H9 (cell line): Measurements from ENCODE around the gene ZNF214. TPM values are rescaled to one million over a fixed set of nuclear protein-coding genes. Genes with fewer than 3 reads are reported as not detected.

Source experiments
- DNase-seq: peaks from one replicate; pipeline ENCODE4 v3.0.0-alpha.2; 2017
- H2AFZ ChIP-seq: one replicate; pipeline ENCODE4 v1.6.1; 2013; ENCODE audit warnings: mild to moderate bottlenecking, low read length, control low read depth, moderate library complexity
- H2AK5ac ChIP-seq: 2 replicates; pipeline ENCODE4 v1.6.1; 2013; ENCODE audit warnings: low read length, control low read depth, mixed read lengths; ENCODE audit not compliant: insufficient read length
- H2BK120ac ChIP-seq: one replicate; pipeline ENCODE4 v1.6.1; 2013; ENCODE audit warnings: low read depth, mild to moderate bottlenecking, low read length, control low read depth, inconsistent platforms; ENCODE audit not compliant: poor library complexity, severe bottlenecking
- H2BK12ac ChIP-seq: 2 replicates; pipeline ENCODE4 v1.6.1; 2013; ENCODE audit warnings: low read length, control low read depth, mixed read lengths, low read depth; ENCODE audit not compliant: insufficient read length
- H2BK15ac ChIP-seq: 2 replicates; pipeline ENCODE4 v1.6.1; 2013; ENCODE audit warnings: low read depth, low read length, control low read depth
- H2BK20ac ChIP-seq: one replicate; pipeline ENCODE4 v1.6.1; 2013; ENCODE audit warnings: low read depth, mild to moderate bottlenecking, low read length, control low read depth, inconsistent platforms; ENCODE audit not compliant: poor library complexity, severe bottlenecking
- H2BK5ac ChIP-seq: 2 replicates; pipeline ENCODE4 v1.6.1; 2013; ENCODE audit warnings: low read length, control low read depth, mixed read lengths; ENCODE audit not compliant: insufficient read length
- H3K14ac ChIP-seq: 2 replicates; pipeline ENCODE4 v1.6.1; 2013; ENCODE audit warnings: low read length, control low read depth; ENCODE audit not compliant: insufficient read depth
- H3K18ac ChIP-seq: 2 replicates; pipeline ENCODE4 v1.6.1; 2013; ENCODE audit warnings: low read depth, mild to moderate bottlenecking, mixed read lengths, low read length, control low read depth; ENCODE audit not compliant: insufficient read length
- H3K23ac ChIP-seq: 2 replicates; pipeline ENCODE4 v1.6.1; 2013; ENCODE audit warnings: low read length, control low read depth, mixed read lengths, low read depth; ENCODE audit not compliant: insufficient read length
- H3K23me2 ChIP-seq: 2 replicates; pipeline ENCODE4 v1.6.1; 2013; ENCODE audit warnings: low read depth, mild to moderate bottlenecking, mixed read lengths, low read length, control low read depth; ENCODE audit not compliant: insufficient read length, poor library complexity, severe bottlenecking
- H3K27ac ChIP-seq: 2 replicates; pipeline ENCODE4 v1.5.1; 2013; ENCODE audit warnings: low read length, control low read depth, mixed read lengths, low read depth; ENCODE audit not compliant: insufficient read length
- H3K27me3 ChIP-seq: 2 replicates; pipeline ENCODE4 v1.6.1; 2013; ENCODE audit warnings: low read length, control low read depth, inconsistent platforms; ENCODE audit not compliant: insufficient read depth
- H3K4ac ChIP-seq: 2 replicates; pipeline ENCODE4 v1.6.1; 2013; ENCODE audit warnings: low read depth, mild to moderate bottlenecking, control low read depth, inconsistent platforms, low read length, moderate library complexity
- H3K4me1 ChIP-seq: 2 replicates; pipeline ENCODE4 v1.6.1; 2013; ENCODE audit warnings: low read length, control low read depth, inconsistent platforms; ENCODE audit not compliant: insufficient read depth
- H3K4me2 ChIP-seq: 2 replicates; pipeline ENCODE4 v1.6.1; 2013; ENCODE audit warnings: low read length, control low read depth, mixed read lengths; ENCODE audit not compliant: insufficient read length, insufficient read depth
- H3K56ac ChIP-seq: 2 replicates; pipeline ENCODE4 v1.6.1; 2013; ENCODE audit warnings: low read depth, mild to moderate bottlenecking, mixed read lengths, low read length, control low read depth; ENCODE audit not compliant: insufficient read length
- H3K79me1 ChIP-seq: 2 replicates; pipeline ENCODE4 v1.6.1; 2013; ENCODE audit warnings: low read depth, mild to moderate bottlenecking, moderate library complexity, low read length, control low read depth, inconsistent platforms; ENCODE audit not compliant: insufficient read depth, poor library complexity, severe bottlenecking
- H3K79me2 ChIP-seq: 2 replicates; pipeline ENCODE4 v1.6.1; 2013; ENCODE audit warnings: low read length, control low read depth, inconsistent platforms; ENCODE audit not compliant: insufficient read depth
- H3K9ac ChIP-seq: 2 replicates; pipeline ENCODE4 v1.6.1; 2013; ENCODE audit warnings: low read length, control low read depth, mixed read lengths; ENCODE audit not compliant: insufficient read length; ENCODE audit errors: extremely low read depth
- H3K9me3 ChIP-seq: one replicate; pipeline ENCODE4 v1.6.1; 2013; ENCODE audit warnings: low read depth, low read length, inconsistent platforms; ENCODE audit not compliant: control insufficient read depth
- H3T11ph ChIP-seq: one replicate; pipeline ENCODE4 v1.6.1; 2013; ENCODE audit warnings: mild to moderate bottlenecking, low read length, control low read depth, inconsistent platforms
- H4K20me1 ChIP-seq: one replicate; pipeline ENCODE4 v1.6.1; 2013; ENCODE audit not compliant: control insufficient read depth, insufficient read length, insufficient read depth
- H4K5ac ChIP-seq: 2 replicates; pipeline ENCODE4 v1.6.1; 2013; ENCODE audit warnings: low read depth, mild to moderate bottlenecking, mixed read lengths, low read length, control low read depth; ENCODE audit not compliant: insufficient read length
- H4K8ac ChIP-seq: replicated peaks from 2 replicates; pipeline ENCODE4 v1.6.1; 2013; ENCODE audit warnings: low read length, control low read depth, mixed read lengths, low read depth; ENCODE audit not compliant: insufficient read length
- H4K91ac ChIP-seq: 2 replicates; pipeline ENCODE4 v1.6.1; 2013; ENCODE audit warnings: low read depth, mild to moderate bottlenecking, moderate library complexity, mixed read lengths, low read length, control low read depth; ENCODE audit not compliant: insufficient read length
- H3K27ac Mint-ChIP-seq, 3 experiments: 2 replicates in 2 of 3; 3 replicates in 1 of 3; pipeline ENCODE4 v1.8.0; 2020 to 2021; ENCODE audit warnings: mixed read lengths in 3 of 3, mild to moderate bottlenecking in 1 of 3, moderate library complexity in 1 of 3
- H3K27me3 Mint-ChIP-seq: 2 replicates; pipeline ENCODE4 v1.8.0; 2021; ENCODE audit warnings: low read depth, mild to moderate bottlenecking, moderate library complexity, mixed read lengths
- H3K36me3 Mint-ChIP-seq, 3 experiments: 2 replicates in 2 of 3; 3 replicates in 1 of 3; pipeline ENCODE4 v1.8.0; 2020 to 2021; ENCODE audit warnings: low read depth in 3 of 3, mixed read lengths in 3 of 3; ENCODE audit not compliant: insufficient read depth in 1 of 3
- H3K4me1 Mint-ChIP-seq, 2 experiments: 2 replicates each; pipeline ENCODE4 v1.8.0; 2020; ENCODE audit warnings: mixed read lengths in 2 of 2
- H3K4me3 Mint-ChIP-seq, 2 experiments: 2 replicates in 1 of 2; 3 replicates in 1 of 2; pipeline ENCODE4 v1.8.0; 2020 to 2021; ENCODE audit warnings: mild to moderate bottlenecking in 2 of 2, mixed read lengths in 2 of 2, moderate library complexity in 1 of 2
- H3K9me3 Mint-ChIP-seq, 2 experiments: 2 replicates in 1 of 2; 3 replicates in 1 of 2; pipeline ENCODE4 v1.8.0; 2020; ENCODE audit warnings: mild to moderate bottlenecking in 2 of 2, mixed read lengths in 2 of 2, moderate library complexity in 1 of 2
- WGBS: extraction: QIAGEN DNeasy Blood & Tissue Kit; methylation state at CpG from one replicate; pipeline ENCODE4 v1.1.7; 2013; ENCODE audit warnings: missing lambda C conversion rate, low lambda C conversion rate, mixed read lengths; ENCODE audit not compliant: insufficient read length; ENCODE audit errors: extremely low coverage; 5-methylcytosine and 5-hydroxymethylcytosine counted together
- total RNA-seq: library from RNA; stranded (reverse); gene quantifications from 2 replicates; pipeline ENCODE4 v1.2.1, GENCODE V29; 2021
- TF ChIP-seq, protein P1 (sequence below): fragments of 200-600 bp; sonication (generic); conservative IDR thresholded peaks from 3 replicates; pipeline ENCODE4 v1.8.0; 2021; ENCODE audit warnings: antibody characterized with exemption, mild to moderate bottlenecking

ZNF214 gene
- total RNA-seq, 1 experiment from 2014 or later: 4.0 TPM

GRCh38 chr11:7021318-7021717, 1.2 kb upstream of the ZNF214 start:
- no peaks in the 10 kb centered on the region for H4K20me1 ChIP-seq
- H3K79me1 ChIP-seq: no peaks in the 10 kb centered on the region
- H3K23ac ChIP-seq: no peak overlapping the region
- no peak overlapping the region for H2BK5ac ChIP-seq
- H3K9ac ChIP-seq: no peak overlapping the region
- no peak overlapping the region for H3K18ac ChIP-seq
- Mint-ChIP-seq H3K9me3 (peaks cover 0 to 3% of the 10 kb centered on the region in 2 experiments; a peak in 2 of 5 replicates), H3K36me3 (no peaks in the 10 kb centered on the region; a peak in 1 of 7 replicates), H3K4me3 (no peak overlapping the region), H3K4me1 (peaks cover 9 to 12% of the 10 kb centered on the region in 2 experiments), H3K27me3 (peaks cover 13% of the 10 kb centered on the region), H3K27ac (no peak overlapping the region)
- H4K5ac ChIP-seq: no peak overlapping the region
- no peak overlapping the region for H3K4ac ChIP-seq
- H2BK12ac ChIP-seq: no peak overlapping the region
- H3K4me1 ChIP-seq: no peaks in the 10 kb centered on the region
- no peak for DNase-seq
- no peak overlapping the region for H2AK5ac ChIP-seq
- H3K27me3 ChIP-seq: no peaks in the 10 kb centered on the region
- no CpG with 5 or more reads among the region's 5 CpGs for WGBS
- TF ChIP-seq, protein P1, sequence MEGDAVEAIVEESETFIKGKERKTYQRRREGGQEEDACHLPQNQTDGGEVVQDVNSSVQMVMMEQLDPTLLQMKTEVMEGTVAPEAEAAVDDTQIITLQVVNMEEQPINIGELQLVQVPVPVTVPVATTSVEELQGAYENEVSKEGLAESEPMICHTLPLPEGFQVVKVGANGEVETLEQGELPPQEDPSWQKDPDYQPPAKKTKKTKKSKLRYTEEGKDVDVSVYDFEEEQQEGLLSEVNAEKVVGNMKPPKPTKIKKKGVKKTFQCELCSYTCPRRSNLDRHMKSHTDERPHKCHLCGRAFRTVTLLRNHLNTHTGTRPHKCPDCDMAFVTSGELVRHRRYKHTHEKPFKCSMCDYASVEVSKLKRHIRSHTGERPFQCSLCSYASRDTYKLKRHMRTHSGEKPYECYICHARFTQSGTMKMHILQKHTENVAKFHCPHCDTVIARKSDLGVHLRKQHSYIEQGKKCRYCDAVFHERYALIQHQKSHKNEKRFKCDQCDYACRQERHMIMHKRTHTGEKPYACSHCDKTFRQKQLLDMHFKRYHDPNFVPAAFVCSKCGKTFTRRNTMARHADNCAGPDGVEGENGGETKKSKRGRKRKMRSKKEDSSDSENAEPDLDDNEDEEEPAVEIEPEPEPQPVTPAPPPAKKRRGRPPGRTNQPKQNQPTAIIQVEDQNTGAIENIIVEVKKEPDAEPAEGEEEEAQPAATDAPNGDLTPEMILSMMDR: no peak
- no peak overlapping the region for H2BK15ac ChIP-seq
- H3T11ph ChIP-seq: no peak overlapping the region
- no peak overlapping the region for H2BK120ac ChIP-seq
- H4K91ac ChIP-seq: no peak overlapping the region
- no peaks in the 10 kb centered on the region for H3K9me3 ChIP-seq
- no peaks in the 10 kb centered on the region for H3K79me2 ChIP-seq
- no peak overlapping the region for H3K14ac ChIP-seq
- no peak overlapping the region for H2BK20ac ChIP-seq
- no peak overlapping the region for H4K8ac ChIP-seq
- no peak overlapping the region for H3K27ac ChIP-seq
- H3K56ac ChIP-seq: no peak overlapping the region
- H2AFZ ChIP-seq: no peak overlapping the region
- H3K23me2 ChIP-seq: peaks cover 3% of the 10 kb centered on the region
- H3K4me2 ChIP-seq: no peak overlapping the region
